NCI-H1105 (cell line): Measurements from ENCODE around the gene PSAT1.
A peak's percentile ranks its signal among the peaks of the same experiment; 100 is the strongest.

ENCODE experiments used
- DNase-seq: peaks from one replicate; lab custom pipeline; 2025; lab: John Stamatoyannopoulos, UW

Gene PSAT1

DNA sequence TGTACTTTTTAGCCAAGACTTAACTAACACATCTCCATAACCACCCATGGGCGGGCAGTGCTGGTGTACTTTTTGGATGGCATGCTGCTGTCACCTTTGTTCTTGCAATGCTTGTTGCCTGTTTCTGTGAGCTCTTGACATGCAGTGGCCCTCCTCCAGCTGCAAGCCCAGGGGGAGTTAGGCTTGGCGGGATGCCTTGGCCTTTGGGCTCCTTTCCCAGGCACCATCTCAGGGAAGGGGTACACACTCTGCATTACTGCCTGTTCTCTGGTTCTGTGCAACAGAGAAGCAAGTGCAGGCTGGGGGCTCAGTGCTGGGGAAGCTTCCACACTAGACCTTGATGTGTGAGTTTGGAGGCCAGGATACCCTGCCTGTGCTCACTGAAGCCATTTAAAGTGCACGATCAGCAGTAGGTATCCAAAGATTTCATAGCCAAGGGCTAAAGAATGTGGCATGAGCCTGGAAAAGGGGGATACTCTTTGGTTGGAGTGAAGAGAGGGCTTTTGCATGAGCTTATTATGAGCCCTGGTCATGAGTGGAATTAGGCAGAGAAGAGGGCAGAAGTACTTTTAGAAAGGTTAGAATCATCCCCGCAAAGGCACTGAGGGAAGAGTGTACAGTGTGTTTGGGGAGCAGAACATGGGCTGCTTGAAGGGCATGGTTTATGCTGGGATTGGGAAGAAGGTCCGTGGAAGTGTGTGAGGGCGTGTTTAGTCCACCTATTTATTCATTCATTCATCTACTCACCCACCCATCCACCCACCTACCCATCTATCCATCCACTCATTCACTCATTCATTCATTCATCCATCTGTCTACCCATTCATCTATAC, 22.5 kb downstream of the PSAT1 start:
- no peak for DNase-seq

DNA sequence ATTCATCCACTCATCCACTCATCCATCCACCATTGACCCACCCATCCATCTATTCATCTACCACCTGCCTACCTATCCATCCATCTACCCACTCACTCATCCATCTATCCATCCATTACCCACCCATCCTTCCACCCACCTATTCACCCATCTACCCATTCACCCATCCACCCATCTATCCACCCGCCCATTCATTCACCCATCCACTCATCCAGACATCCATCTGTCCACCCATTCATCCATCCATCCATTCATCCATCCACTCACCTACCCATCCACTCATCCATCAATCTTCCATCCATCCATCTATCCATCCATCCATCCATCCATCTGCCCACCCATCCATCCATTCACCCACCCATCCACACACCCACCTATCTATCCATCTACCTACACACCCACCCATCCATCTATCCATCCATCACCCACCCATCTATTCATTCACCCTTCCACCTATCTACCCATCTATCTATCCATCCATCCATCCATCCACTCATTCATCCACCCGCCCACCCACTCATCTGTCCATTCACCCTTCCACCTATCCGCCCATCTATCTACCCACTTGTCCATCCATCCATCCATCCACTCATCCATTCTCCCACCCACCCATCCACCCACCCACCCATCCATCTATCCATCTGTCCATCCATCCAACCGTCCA, 23.2 kb downstream of the PSAT1 start:
- DNase-seq, result no peak

GRCh38 chr9:78320875-78321496, 24.1 kb downstream of the PSAT1 start:
- no peak for DNase-seq

- no peak for DNase-seq
These were observed 24.6 kb downstream of the PSAT1 start for GRCh38 chr9:78321505-78321904.

DNA sequence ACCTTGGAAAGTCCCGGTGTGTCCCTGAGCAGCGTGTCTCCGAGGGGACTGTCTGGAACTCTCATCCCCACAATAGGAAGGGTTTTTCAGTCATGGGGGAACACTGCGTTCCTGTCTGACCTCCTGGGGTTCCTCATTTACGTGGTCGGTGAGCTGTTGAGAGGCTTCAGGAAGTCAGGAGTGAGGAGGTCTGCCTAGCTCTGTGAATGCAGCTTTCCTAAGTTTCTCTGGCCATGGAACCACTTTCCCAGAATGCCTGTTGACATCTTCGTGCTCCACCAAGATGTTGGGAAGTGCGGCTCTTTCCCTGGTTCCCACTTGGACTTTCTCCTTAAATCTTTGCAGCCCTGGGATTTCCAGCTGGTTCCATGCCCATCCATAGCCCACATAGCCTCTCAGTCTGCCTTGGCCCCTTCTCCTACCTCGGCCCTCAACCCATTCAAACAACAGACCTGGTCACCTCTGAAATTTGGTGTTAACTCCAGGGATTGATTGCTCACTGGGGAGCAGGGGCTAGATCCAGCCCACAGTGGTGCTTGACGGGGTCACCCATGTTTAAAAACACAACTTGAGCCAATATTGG, 27.2 kb downstream of the PSAT1 start:
- DNase-seq, result no peak

- no peak for DNase-seq
These were observed 27.8 kb downstream of the PSAT1 start for GRCh38 chr9:78324682-78325081.

GRCh38 chr9:78325343-78325742, 28.4 kb downstream of the PSAT1 start:
- peak; percentile 69 for DNase-seq

DNA sequence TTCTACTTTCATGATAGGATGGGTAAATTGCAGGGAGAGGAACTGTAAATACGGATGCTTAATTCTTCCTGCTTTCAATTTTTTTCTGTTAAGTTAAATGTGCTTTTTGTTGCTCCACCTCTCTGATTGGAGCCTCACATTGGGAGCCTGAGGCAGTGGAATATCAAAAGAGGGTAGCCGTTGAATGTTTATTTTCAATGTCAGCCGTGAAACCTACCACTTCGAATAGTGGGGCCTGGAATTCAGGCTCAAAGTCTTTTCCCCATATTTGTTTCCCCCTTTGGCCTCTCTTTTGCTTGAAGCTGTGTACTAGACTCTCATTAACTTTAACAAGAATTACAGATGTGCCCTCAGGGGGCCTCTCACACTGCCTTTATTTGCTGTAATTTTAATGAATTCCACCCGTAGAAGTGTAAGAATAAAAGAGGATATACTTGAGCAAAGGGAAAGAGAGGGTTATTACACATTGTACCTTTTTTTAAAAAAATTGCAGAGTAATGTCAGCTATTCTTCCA, 29.0 kb downstream of the PSAT1 start:
- DNase-seq, result no peak

DNA sequence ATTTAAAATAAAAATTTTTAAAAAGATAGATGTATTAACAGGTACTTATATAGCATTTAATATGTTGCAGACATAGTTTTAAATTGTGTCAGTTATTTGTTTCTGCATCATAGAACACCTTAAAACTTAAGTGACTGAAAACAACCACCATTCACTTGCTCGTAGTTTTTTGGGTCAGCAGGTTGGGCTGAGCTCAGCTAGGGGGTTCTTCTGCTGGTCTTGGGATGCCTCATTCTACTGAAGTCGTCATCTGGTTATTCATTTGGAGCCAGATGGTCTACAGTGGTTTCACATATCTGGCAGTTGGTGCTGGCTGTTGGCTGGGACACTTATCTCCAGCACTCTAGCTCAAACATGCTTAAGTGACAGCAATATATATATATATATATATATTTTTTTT, 29.6 kb downstream of the PSAT1 start:
- DNase-seq, result no peak

DNA sequence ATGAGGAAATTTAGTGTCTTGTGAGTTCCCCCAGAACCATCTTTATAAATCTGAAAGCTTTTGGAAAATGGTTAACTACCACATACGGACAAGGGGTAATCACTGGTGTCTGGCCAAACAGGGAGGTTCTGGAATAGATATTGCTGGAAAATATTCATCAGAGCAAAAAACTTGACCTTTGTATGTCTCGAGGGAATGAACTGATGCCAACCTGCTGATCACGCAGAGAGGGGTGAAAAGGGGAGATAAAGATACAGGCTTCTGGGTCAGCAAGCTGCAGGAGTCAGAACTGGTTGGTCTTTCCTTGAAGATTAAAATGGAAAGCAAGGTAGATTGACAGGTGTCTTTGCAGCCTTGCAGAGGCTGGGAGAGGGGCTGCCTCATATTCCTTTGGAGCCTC, 35.5 kb downstream of the PSAT1 start:
- DNase-seq, result no peak

- DNase-seq, result no peak
These were observed 51.9 kb downstream of the PSAT1 start for GRCh38 chr9:78348848-78349247.

GRCh38 chr9:78351816-78352215, 54.9 kb downstream of the PSAT1 start:
- no peak for DNase-seq

DNA sequence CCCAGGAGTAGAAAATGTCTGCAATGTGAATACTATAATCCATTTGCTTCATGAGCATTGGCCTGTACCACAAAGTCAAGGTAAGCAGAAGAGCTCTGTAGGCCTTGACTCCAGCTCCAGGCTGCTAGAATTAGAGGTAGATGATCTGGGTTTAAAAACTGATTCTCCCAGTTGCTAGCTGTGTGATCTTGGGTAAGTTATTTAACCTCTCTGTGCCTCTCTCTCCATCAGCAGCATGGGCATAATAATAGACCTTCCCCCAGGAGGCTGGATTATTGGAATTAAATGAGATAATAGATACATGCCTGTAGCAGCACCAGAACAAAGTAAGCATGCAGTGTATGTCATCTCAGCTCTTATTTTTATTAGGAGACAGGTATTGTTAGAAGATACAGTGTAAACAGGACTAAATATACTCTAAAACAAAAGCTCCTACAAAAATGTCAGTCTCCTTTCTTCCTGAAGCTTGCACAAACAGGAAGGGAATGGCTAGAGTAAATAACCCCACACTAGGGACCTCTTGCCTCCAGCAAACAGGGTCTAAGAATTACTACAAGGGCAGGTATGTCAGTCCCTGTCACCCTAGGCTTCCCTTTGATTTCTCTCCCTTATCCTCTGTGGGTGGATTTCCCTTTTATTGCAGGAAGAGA, 57.5 kb downstream of the PSAT1 start:
- DNase-seq, result no peak

DNA sequence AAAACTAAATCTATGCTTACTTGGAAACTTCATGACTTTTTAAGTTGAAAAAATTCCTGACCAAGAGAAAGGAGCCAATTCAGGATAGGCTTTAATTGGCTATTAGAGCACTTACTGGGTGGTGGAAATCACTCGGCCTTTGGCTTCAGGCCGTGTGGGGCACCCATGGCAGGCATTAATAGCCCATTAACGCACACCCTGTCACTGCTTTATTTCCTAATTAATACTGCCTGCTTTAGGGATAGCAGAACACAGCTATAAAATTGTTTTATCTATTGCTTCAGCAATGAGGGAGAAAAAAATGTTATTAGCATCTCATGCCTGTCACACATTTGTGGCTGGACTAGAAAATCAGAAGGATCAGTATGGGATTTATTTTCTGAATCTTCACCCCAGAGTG, 58.1 kb downstream of the PSAT1 start:
- no peak for DNase-seq

- DNase-seq, result no peak
These were observed 59.7 kb downstream of the PSAT1 start for GRCh38 chr9:78356634-78357033.

- no peak for DNase-seq
These were observed 60.4 kb downstream of the PSAT1 start for GRCh38 chr9:78357165-78357873.

GRCh38 chr9:78358329-78359051, 61.6 kb downstream of the PSAT1 start:
- no peak for DNase-seq

- no peak for DNase-seq
These were observed 66.3 kb downstream of the PSAT1 start for GRCh38 chr9:78363221-78363620.

- peak; percentile 3 for DNase-seq
These were observed 69.1 kb downstream of the PSAT1 start for GRCh38 chr9:78365748-78366697.

DNA sequence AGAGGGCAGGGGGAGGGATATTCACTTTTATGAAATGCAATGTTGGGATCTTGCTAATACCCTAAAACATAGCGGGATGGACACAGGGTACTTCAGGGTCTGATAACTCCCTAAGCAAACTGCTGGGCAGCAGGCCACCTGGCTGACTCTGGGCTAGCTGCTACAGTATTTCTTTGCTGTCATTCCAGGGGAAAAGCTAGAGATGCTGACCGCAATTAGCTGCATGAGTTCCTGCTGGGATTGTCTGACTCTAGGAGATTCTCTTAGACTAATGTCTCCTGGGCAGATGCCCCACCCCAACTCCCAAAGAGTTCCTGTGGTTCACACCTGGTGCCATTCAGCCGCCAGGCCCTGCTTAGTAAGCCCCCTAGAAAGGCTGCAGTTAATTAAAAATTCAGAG, 69.9 kb downstream of the PSAT1 start:
- no peak for DNase-seq
